Cardiac muscle cell (in vitro differentiated cells and primary cell): ENCODE results near the gene PBRM1. TPM values are rescaled to one million over a fixed set of nuclear protein-coding genes. Genes with fewer than 3 reads are reported as not detected.
A peak's percentile ranks its signal among the peaks of the same experiment; 100 is the strongest.

Experiments used
- DNase-seq, 2 donors: peaks; one replicate each; pipeline versions ENCODE4 v3.0.0 to v3.0.0-alpha.2; 2010 to 2017; ENCODE audit warnings: low read depth in 1 of 2, low spot score in 1 of 2
- H3K27ac ChIP-seq: fragments of 200-600 bp; sonication (generic); 2 replicates; pipeline ENCODE4 v1.5.1; 2016
- H3K27me3 ChIP-seq: fragments of 200-600 bp; sonication (generic); 2 replicates; pipeline ENCODE4 v1.6.0; 2016; ENCODE audit warnings: control low read depth
- H3K36me3 ChIP-seq: fragments of 200-600 bp; sonication (generic); 2 replicates; pipeline ENCODE4 v1.5.1; 2016; ENCODE audit warnings: control low read depth
- H3K4me1 ChIP-seq: fragments of 200-600 bp; sonication (generic); 2 replicates; pipeline ENCODE4 v1.8.1; 2017; ENCODE audit warnings: low read depth, mild to moderate bottlenecking, mixed run types
- H3K4me3 ChIP-seq: fragments of 200-600 bp; sonication (generic); 2 replicates; pipeline ENCODE4 v1.5.1; 2016; ENCODE audit warnings: mild to moderate bottlenecking
- H3K9me3 ChIP-seq: fragments of 200-600 bp; sonication (generic); 2 replicates; pipeline ENCODE4 v1.5.1; 2017; ENCODE audit warnings: low read depth, mild to moderate bottlenecking, control low read depth
- CTCF ChIP-seq: IDR thresholded peaks from 2 replicates; pipeline ENCODE4 v1.5.1; 2012; ENCODE audit warnings: low read depth, mild to moderate bottlenecking, low read length
- polyA plus RNA-seq: library from polyadenylated mRNA; unstranded; fragments of >200 nt; fragmentation: Nextera tagmentation; extraction: Ambion mirVana; gene quantifications from 2 replicates; pipeline ENCODE4 v1.2.1, GENCODE V29; 2016
- total RNA-seq: library from RNA; depleted of rRNA; stranded (reverse); fragments of >200 nt; gene quantifications from 2 replicates; pipeline ENCODE4 v1.2.3, GENCODE V29; 2016

The PBRM1 gene
- total and polyA plus RNA-seq, 2 experiments from 2014 or later = 64.0 to 76.2 TPM

GRCh38 chr3:52609316-52609815 lies 76.3 kb downstream of the PBRM1 start:
- DNase-seq = no peak
- peaks cover 23% of the 10 kb centered on the region for H3K36me3 ChIP-seq
- TF ChIP-seq CTCF = no peak

GRCh38 chr3:52608337-52608736 lies 77.4 kb downstream of the PBRM1 start:
- Histone ChIP-seq H3K36me3 (peaks cover 23% of the 10 kb centered on the region), H3K9me3 (no peaks in the 10 kb centered on the region), H3K27ac (no peak overlapping the region), H3K4me3 (no peak overlapping the region), H3K4me1 (peaks cover 4% of the 10 kb centered on the region), H3K27me3 (no peaks in the 10 kb centered on the region)
- TF ChIP-seq CTCF = no peak
- no peak for DNase-seq

More at GRCh38 chr3:52609316-52609815, 76.3 kb downstream of the PBRM1 start:
- Histone ChIP-seq H3K4me3 (no peak overlapping the region), H3K4me1 (peaks cover 4% of the 10 kb centered on the region), H3K27ac (no peak overlapping the region), H3K9me3 (no peaks in the 10 kb centered on the region), H3K27me3 (no peaks in the 10 kb centered on the region)

- Histone ChIP-seq H3K27me3 (no peaks in the 10 kb centered on the region), H3K27ac (peak overlapping the region; percentile 39), H3K4me3 (no peak overlapping the region), H3K9me3 (no peaks in the 10 kb centered on the region), H3K4me1 (peaks cover 4% of the 10 kb centered on the region), H3K36me3 (peaks cover 29% of the 10 kb centered on the region)
- peak; percentile 3 to 31 for DNase-seq
- TF ChIP-seq CTCF = no peak
Measured at GRCh38 chr3:52606373-52607085, 79.2 kb downstream of the PBRM1 start.

GRCh38 chr3:52600258-52600657 lies 85.5 kb downstream of the PBRM1 start:
- TF ChIP-seq CTCF = no peak
- Histone ChIP-seq H3K27me3 (no peaks in the 10 kb centered on the region), H3K36me3 (peaks cover 9% of the 10 kb centered on the region)

GRCh38 chr3:52596658-52597265 lies 89.0 kb downstream of the PBRM1 start:
- Histone ChIP-seq H3K4me3 (no peak overlapping the region), H3K27me3 (no peaks in the 10 kb centered on the region), H3K4me1 (peaks cover 3% of the 10 kb centered on the region), H3K36me3 (peaks cover 4% of the 10 kb centered on the region), H3K27ac (no peak overlapping the region), H3K9me3 (no peaks in the 10 kb centered on the region)
- no peak for DNase-seq
- no peak for TF ChIP-seq CTCF

More at GRCh38 chr3:52600258-52600657, 85.5 kb downstream of the PBRM1 start:
- Histone ChIP-seq H3K4me3 (no peak overlapping the region), H3K9me3 (no peaks in the 10 kb centered on the region), H3K4me1 (no peaks in the 10 kb centered on the region), H3K27ac (no peak overlapping the region)
- no peak for DNase-seq
